NCI-H128 (cell line): ENCODE measurements around the gene CSNK1G1.
"Not testable (repeated sequence)": the region's sequence is repeated elsewhere in the genome, so short reads cannot be mapped to it uniquely, and the experiment has no call there.

Experiments
- DNase-seq: peaks from one replicate; lab custom pipeline; 2025; ENCODE audit not compliant: unreplicated experiment; lab: John Stamatoyannopoulos, UW

CSNK1G1 gene

DNA sequence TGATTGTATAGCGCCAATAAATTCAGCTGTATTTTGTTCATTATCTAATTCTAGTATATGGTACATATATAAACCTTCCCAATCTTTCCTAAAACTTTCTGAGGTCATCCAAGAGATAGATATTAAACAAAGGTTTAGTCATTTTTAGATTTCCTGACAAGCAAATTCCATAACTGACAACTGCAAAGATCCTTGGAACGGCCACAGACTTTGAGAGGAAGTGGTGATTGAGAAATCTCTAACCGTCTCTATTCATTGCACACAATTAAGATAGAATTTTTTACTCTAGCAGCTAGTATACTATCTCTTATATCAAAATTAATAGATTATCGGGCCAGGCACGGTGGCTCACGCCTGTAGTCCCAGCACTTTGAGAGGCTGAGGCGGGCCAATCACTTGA lies 4.7 kb downstream of the CSNK1G1 start:
- DNase-seq = no peak

DNA sequence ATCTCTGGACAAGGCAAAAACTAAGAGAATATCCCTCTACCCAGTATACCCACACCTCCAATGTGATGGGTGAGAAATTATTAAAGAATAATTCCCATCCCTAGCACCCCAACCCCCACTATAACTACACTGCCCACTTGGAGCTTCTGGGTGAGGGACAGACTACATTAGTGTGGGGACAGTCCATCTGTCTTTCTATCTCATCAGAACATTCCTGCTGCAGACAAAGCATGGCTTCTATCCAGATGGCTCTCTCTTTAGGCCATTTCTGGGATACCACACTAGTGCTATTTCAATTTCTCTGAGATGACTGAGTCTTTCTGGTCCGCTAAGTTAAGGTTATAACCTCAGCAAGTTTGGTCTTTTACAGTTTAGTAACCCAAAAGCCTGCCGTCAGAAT lies 6.6 kb downstream of the CSNK1G1 start:
- DNase-seq = no peak

DNA sequence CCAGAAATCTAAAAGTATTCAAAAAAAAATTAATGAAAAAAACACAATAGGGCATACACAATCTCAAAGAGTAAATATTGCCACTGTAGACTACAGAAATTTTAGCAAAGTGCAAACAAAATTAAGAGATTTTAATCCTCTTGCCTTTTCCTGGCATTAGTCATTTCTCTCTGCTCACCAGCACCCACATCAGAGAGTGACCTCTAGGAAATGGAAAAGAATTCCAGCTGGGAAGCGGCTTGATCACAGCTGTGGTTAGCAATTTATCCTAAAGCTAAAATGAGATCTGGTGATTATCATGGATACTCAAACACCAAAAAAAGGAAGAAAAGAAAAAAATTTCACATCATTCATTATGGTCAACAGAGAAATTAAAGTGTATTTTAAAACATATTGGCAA lies 7.5 kb downstream of the CSNK1G1 start:
- no peak for DNase-seq

DNA sequence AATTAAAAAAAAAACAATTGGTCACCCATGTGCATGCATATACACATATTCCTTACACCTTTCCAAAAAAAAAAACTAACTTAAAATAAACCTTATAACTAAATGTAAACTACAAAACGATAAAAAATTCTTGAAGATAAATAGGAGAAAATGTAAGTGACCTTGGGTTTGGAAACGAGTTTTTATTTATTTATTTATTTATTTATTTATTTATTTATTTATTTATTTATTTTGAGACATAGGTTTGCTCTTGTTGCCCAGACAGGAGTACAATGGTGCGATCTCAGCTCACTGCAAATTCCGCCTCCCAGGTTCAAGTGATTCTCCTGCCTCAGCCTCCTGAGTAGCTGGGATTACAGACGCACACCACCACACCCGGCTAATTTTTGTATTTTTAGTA lies 9.7 kb downstream of the CSNK1G1 start:
- not testable (repeated sequence) for DNase-seq

DNA sequence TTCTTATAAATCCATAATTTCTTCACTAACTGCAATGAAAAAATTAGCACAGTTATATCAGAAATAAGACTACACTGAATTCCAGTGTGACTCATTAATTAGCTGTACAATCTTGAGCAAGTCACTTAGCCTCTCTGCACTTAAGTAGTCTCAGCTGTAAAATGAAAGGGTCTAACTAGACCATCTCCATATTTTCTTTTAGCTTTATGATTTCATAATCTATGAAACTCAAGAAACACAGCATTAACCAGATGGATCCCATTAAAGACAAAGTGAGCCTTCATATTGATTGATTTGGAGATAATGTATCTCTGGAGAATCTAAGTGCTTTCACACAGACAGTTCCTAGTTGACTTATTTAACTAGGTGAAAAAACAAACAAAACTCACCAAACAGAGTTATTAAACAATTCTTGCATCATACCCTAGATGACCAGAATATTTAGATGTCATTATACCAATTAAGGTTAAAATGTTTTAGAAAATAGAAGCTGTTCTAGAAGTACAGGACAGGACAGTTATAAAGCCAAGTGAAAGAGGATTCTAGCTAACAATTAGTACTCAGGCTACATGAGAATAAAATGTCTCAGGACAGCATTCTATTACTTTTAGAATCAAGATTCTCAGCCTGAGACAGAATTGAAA lies 11.2 kb downstream of the CSNK1G1 start:
- no peak for DNase-seq

DNA sequence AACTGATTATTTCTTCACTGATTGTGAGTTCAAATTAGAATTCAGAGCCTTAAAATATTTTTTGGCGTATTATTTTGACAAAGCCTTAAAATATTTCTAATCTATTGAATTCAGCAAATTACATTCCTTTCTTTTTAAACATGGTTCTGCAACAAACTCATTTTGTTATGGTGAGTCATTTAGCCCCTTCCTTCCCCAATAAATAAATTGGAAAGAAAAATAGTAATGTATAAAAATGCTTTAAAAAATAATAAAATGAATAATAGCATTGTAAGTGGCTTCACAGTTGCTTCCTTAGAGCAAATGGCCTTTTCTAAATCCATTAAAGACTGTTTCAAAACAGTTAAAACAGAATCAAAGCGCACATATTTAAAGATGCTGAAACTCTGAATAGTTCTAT lies 12.1 kb downstream of the CSNK1G1 start:
- DNase-seq = no peak

DNA sequence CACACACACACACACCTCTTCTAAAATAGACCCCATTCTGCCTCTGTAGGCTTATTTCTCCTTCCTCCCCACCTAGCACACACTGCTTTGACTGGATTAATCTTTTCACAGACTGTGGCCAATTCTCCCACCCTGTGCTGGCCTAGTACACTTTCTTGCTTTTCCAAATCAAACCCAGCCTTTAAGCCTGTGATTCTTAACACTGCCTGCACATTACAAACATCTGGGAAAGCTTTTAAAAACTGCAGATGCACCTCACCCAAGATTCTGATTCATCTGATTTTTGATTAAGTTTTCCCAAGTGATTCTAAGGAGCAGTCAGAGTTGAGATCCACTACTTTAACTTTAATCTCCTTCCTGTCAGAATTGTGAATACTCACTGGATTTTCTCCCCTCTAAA lies 12.8 kb downstream of the CSNK1G1 start:
- no peak for DNase-seq

DNA sequence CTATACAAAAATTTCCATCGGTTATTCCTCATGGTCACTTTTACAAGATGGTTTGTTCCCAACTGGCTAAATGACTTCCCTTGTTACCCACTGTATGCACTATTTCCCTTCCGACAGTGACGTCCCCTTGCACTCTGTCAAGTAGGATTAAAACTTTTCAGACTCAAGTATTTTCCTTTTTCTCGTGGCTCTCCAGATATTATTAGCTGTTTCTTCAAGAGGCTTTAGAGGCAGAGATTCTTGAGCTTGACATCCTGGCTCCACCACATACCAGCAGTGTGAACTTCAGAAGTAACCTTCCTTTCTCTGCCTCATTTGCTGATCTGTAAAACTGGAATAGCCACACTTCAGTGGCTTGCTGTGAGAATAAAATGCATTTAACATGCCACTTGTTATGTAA lies 14.0 kb downstream of the CSNK1G1 start:
- DNase-seq = no peak

DNA sequence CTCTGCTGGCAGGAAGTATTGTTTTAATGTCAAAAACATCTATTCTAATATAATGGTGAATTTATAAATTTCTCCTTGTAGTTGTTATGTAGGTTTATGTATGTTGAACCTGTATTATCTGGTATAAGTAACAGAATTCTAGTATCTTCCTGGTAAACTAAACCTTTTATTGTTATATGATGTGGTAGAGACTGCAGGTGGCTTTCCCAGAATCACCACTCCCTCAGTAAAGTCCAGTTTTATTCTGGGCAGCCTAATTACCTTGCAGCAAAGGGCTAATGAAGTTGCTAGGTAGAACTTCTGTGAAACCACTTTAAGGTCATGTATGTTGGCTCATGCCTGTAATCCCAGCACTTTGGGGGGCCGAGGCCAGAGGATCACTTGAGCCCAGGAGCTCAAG lies 15.6 kb downstream of the CSNK1G1 start:
- DNase-seq = no peak

DNA sequence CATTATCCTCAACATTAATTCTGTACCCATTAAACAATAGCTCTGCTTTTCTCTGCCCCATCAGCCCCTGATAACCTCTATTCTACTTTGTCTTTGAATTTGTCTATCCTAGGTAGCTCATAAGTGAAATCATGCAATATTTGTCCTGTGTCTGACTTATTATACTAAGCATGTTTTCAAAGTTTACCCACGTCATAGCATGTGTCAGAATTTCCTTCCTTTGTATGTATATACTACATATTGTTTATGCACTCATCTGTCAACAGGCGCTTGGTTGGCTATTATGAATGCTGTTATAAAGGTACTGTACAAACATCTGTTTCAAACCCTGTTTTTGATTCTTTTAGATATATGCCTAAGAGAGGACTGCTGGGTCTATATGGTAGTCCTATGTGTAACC lies 18.2 kb downstream of the CSNK1G1 start:
- no peak for DNase-seq

DNA sequence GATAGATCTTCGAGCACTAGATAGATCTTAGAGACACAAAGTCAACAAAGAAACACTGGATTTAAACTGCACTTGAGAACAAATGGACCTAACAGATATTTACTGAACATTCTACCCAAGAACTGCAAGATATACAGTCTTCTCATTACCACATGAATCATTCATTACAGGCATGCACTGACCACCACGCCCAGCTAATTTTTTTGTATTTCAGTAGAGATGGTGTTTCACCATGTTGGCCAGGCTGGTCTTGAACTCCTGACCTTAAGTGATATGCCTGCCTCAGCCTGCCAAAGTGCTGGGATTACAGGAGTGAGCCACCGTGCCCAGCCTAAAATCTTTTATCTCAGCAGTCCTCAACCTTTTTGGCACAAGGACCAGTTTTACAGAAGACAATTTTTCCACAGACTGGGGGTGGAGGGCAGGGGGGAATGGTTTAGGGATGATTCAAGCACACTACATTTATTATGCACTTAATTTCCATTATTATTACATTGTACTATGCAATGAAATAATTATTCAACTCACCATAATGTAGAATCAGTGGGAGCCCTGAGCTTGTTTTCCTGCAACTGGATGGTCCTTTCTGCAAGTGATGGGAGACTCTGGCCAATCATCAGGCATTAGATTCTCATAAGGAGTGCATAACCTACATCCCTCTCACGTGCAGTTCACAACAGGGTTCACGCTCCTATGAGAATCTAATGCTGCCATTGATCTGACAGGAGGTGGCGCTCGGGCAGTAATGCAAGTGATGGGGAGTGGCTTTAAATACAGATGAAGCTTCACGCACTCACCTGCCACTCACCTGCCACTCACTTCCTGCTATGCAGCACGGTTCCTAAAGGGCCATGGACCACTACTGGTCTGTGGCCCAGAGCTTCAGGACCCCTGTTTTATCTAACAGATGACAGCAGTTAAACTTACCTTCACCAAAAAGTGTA lies 21.7 kb downstream of the CSNK1G1 start:
- DNase-seq = no peak

DNA sequence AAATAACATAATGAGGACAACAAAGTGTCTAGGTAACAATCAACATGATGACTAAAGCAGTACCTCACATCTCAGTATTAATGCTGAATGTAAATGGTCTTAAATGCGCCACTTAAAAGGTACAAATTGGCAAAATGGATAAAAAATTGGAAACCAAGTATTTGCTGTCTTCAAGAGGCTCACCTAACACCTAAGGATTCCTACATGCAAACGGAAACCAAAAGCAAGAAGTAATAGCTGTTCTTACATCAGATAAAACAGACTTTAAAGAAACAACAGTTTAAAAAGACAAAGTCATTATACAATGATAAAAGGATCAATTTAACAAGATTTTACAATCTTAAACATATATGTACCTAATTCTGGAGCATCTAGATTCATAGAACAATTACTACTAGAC lies 22.5 kb downstream of the CSNK1G1 start:
- no peak for DNase-seq

DNA sequence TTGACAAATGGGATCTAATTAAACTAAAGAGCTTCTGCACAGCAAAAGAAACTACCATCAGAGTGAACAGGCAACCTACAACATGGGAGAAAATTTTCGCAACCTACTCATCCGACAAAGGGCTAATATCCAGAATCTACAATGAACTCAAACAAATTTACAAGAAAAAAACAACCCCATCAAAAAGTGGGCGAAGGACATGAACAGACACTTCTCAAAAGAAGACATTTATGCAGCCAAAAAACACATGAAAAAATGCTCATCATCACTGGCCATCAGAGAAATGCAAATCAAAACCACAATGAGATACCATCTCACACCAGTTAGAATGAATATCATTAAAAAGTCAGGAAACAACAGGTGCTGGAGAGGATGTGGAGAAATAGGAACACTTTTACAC lies 24.3 kb downstream of the CSNK1G1 start:
- DNase-seq = not testable (repeated sequence)

DNA sequence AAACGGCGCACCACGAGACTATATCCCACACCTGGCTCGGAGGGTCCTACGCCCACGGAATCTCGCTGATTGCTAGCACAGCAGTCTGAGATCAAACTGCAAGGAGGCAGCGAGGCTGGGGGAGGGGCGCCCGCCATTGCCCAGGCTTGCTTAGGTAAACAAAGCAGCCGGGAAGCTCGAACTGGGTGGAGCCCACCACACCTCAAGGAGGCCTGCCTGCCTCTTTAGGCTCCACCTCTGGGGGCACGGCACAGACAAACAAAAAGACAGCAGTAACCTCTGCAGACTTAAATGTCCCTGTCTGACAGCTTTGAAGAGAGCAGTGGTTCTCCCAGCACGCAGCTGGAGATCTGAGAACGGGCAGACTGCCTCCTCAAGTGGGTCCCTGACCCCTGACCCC lies 29.0 kb downstream of the CSNK1G1 start:
- not testable (repeated sequence) for DNase-seq

DNA sequence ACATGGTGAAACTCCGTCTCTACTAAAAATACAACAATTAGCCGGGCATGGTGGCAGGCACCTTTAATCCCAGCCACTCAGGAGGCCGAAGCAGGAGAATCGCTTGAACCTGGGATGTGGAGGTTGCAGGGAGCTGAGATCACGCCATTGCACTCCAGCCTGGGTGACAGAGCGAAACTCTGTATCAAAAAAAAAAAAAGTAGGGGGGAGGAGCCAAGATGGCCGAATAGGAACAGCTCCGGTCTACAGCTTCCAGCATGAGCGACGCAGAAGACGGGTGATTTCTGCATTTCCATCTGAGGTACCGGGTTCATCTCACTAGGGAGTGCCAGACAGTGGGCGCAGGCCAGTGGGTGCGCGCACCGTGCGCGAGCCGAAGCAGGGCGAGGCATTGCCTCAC lies 29.5 kb downstream of the CSNK1G1 start:
- DNase-seq = not testable (repeated sequence)

DNA sequence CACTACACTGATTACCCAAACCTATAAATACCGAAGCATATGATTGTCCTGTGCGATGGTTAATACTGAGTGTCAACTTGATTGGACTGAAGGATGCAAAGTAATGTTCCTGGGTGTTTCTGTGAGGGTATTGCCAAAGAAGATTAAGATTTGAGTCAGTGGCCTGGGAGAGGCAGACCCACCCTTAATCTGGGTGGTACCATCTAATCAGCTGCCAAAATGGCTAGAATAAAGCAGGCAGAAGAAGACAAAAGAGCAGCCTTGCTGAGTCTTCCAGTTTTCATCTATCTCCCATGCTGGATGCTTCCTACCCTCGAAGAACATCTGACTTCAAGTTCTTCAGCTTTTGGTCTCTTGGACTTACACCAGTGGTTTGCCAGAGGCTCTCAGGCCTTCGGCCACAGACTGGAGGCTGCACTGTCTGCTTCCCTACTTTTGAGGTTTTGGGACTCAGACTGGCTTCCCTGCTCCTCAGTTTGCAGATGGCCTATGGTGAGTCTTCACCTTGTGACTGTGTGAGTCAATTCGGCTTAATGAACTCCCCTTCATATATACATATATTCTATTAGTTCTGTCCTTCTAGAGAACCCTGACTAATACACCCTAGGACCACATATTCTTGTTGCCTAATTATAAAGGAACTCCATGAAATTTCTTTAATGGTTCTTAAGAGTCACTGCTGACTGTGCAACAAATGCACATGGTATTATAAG lies 31.7 kb downstream of the CSNK1G1 start:
- DNase-seq = no peak

DNA sequence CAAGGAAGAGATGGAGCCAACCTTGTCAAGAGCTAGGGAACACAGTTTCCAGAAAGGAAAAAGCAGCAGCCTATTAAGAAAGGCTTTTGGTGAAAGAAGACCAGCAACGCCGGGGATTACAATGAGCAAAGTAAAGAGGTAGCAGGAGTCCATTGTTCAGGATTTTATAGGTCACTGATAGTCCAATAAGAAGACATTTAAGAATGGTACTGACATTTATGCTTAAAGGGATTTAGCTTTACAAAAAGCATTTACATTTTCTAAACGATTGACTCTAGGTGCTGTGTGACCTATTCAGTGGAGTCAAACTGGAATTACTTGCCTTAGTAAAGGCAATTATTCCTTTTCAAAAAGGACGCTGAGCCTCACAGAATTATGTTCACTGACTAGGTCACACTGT lies 40.8 kb downstream of the CSNK1G1 start:
- no peak for DNase-seq

DNA sequence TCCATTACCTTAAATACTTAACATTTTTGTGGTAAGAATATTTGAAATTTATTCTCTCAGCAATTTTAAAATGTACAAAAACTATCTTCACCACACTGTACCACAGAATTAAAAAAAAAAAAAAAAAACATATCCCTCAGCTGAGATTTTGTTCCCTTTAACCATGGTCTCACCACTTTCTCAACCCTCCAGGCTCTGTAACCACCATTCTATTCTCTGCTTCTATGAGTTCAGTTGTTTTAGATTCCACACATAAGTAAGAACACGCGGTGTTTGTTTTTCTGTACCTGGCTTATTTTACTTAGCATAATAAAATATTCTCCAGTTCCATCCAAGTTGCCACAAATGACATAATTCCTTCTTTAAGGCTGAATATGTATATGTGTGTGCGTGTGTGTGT lies 41.5 kb downstream of the CSNK1G1 start:
- DNase-seq = no peak

DNA sequence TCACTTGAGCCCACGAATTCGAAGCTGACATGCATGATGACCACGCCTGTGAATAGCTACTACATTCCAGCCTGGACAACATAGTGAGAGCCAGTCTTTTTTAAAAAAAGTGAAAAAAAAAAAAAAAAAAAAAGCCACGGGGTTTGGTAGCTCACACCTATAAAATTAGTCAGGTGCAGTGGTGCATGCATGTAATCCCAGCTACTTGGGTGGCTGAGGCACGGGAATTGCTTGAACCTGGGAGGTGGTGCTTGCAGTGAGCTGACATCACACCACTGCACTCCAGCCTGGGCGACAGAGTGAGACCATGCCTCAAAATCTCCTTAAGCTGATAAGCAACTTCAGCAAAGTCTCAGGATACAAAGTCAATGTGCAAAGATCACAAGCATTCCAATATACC lies 44.4 kb downstream of the CSNK1G1 start:
- no peak for DNase-seq

DNA sequence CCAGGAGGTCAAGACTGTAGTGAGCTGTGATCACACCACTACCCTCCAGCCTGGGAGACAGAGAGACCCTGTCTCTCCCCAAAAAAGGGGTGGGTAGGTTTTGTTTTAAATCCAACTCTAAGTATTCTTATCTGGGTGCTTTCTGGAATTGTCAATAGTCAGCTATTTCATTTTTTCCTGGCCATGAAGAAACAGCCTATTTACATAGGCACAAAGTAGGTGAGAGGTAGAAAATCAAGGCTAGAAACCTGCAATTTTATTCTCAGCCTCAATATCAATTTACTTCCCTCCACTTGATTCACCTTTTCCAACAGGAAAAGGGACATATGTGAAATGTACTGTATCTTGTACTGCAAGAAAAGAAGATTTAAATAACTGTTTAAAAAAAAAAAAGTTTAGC lies 45.9 kb downstream of the CSNK1G1 start:
- DNase-seq = no peak

DNA sequence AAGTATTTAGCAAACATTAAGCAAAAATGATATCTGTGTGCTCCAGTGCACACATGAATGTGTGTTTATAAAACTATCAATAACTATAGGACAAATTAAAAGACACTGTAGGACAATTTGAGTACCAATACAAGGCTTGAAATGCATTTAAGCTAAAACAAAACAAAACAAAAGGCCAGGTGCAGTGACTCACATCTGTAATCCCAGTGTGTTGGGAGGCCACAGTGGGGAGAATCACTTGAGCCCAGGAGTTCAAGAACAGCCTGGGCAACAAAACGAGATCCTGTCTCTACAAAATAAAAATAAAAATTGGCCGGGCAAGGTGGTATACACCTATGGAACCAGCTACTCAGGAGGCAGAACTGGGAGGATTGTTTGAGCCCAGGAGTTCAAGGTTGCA lies 50.7 kb downstream of the CSNK1G1 start:
- no peak for DNase-seq

DNA sequence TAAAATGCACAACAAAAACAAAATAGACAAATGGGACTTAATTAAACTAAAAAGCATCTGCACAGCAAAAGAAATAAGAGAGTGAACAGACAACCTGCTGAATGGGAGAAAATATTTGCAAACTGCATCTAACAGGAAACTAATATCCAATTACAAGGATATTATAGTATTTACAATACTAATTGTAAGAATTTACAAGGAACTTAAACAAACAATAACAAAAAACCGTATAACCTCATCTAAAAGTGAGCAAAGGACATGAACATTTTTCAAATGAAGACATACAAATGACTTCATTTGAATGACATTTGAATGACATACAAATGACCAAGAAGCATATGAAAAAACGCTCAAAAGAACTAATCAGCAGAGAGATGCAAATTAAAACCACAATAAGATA lies 66.4 kb downstream of the CSNK1G1 start:
- DNase-seq = no peak
